WERI-Rb-1 (cell line): ENCODE data around the gene CRADD.

ENCODE experiments used
- DNase-seq: peaks from one replicate; pipeline ENCODE4 v3.0.0-alpha.2; 2020
- H3K27ac ChIP-seq: fragments of 250-450 bp; sonication (Bioruptor Pico); 2 replicates; pipeline ENCODE4 v1.5.1; 2020; ENCODE audit warnings: mild to moderate bottlenecking, moderate library complexity
- H3K27me3 ChIP-seq: fragments of 250-450 bp; sonication (Bioruptor Pico); 2 replicates; pipeline ENCODE4 v1.5.1; 2021; ENCODE audit warnings: mild to moderate bottlenecking, low read depth, moderate library complexity; ENCODE audit not compliant: insufficient read depth, severe bottlenecking
- H3K36me3 ChIP-seq: fragments of 250-450 bp; sonication (Bioruptor Pico); 2 replicates; pipeline ENCODE4 v1.5.1; 2020; ENCODE audit warnings: mild to moderate bottlenecking, moderate library complexity
- H3K4me3 ChIP-seq: 2 replicates; pipeline ENCODE4 v1.5.1; 2011; ENCODE audit warnings: low read depth, mild to moderate bottlenecking, control low read depth, low read length
- H3K9me3 ChIP-seq: fragments of 250-450 bp; sonication (Bioruptor Pico); 2 replicates; pipeline ENCODE4 v1.5.1; 2021; ENCODE audit warnings: mild to moderate bottlenecking, moderate library complexity; ENCODE audit not compliant: severe bottlenecking
- CTCF ChIP-seq: IDR thresholded peaks from 2 replicates; pipeline ENCODE4 v1.5.1; 2011; ENCODE audit warnings: low read depth, mild to moderate bottlenecking, control low read depth, inconsistent platforms, low read length

Gene CRADD

GRCh38 chr12:93823616-93824391, 146.6 kb downstream of the CRADD start:
- no peak for DNase-seq
- H3K27ac ChIP-seq: no peak overlapping the region
- no peaks in the 10 kb centered on the region for H3K9me3 ChIP-seq
- no peak for TF ChIP-seq CTCF
- no peaks in the 10 kb centered on the region for H3K27me3 ChIP-seq
- no peak overlapping the region for H3K4me3 ChIP-seq
- H3K36me3 ChIP-seq: no peaks in the 10 kb centered on the region

- no peak for DNase-seq
- TF ChIP-seq CTCF: no peak
Measured at GRCh38 chr12:93824514-93825500, 147.6 kb downstream of the CRADD start.

GRCh38 chr12:93825501-93825888, 148.3 kb downstream of the CRADD start:
- no peak for TF ChIP-seq CTCF

More at GRCh38 chr12:93824514-93825500, 147.6 kb downstream of the CRADD start:
- no peaks in the 10 kb centered on the region for H3K36me3 ChIP-seq
- H3K4me3 ChIP-seq: no peak overlapping the region
- no peaks in the 10 kb centered on the region for H3K27me3 ChIP-seq
- no peaks in the 10 kb centered on the region for H3K9me3 ChIP-seq
- H3K27ac ChIP-seq: no peak overlapping the region

GRCh38 chr12:93825931-93826555, 148.9 kb downstream of the CRADD start:
- H3K27ac ChIP-seq: no peak overlapping the region
- no peak for DNase-seq
- H3K27me3 ChIP-seq: no peaks in the 10 kb centered on the region
- H3K9me3 ChIP-seq: no peaks in the 10 kb centered on the region
- H3K36me3 ChIP-seq: no peaks in the 10 kb centered on the region
- H3K4me3 ChIP-seq: no peak overlapping the region
- no peak for TF ChIP-seq CTCF

More at GRCh38 chr12:93825501-93825888, 148.3 kb downstream of the CRADD start:
- Histone ChIP-seq H3K36me3 (no peaks in the 10 kb centered on the region), H3K27ac (no peak overlapping the region), H3K4me3 (no peak overlapping the region), H3K9me3 (no peaks in the 10 kb centered on the region), H3K27me3 (no peaks in the 10 kb centered on the region)
- no peak for DNase-seq

GRCh38 chr12:93827179-93827578, 150.0 kb downstream of the CRADD start:
- Histone ChIP-seq H3K4me3 (no peak overlapping the region), H3K9me3 (no peaks in the 10 kb centered on the region), H3K36me3 (no peaks in the 10 kb centered on the region), H3K27me3 (no peaks in the 10 kb centered on the region), H3K27ac (no peak overlapping the region)
- no peak for TF ChIP-seq CTCF
- no peak for DNase-seq
